ENCODE data around the gene ADARB1. TPM values are rescaled to one million over a fixed set of nuclear protein-coding genes. Genes with fewer than 3 reads are reported as not detected.

The ADARB1 gene
- total RNA-seq, 4 donors from 2014 or later = 18.2 to 57.6 (median 32.0) TPM

GRCh38 chr21:45064091-45064490 lies 10.3 kb upstream of the ADARB1 start:
- no peaks in the 10 kb centered on the region for H3K27me3 ChIP-seq
- no peak for DNase-seq (ENCODE audit: low spot score in 2 of 2)
- no peak overlapping the region for H3K4me3 ChIP-seq
- TF ChIP-seq POLR2A (IDR thresholded peaks at IDR 0.05) (no peak), EP300 (IDR thresholded peaks at IDR 0.05) (no peak)
- TF ChIP-seq, protein P1, sequence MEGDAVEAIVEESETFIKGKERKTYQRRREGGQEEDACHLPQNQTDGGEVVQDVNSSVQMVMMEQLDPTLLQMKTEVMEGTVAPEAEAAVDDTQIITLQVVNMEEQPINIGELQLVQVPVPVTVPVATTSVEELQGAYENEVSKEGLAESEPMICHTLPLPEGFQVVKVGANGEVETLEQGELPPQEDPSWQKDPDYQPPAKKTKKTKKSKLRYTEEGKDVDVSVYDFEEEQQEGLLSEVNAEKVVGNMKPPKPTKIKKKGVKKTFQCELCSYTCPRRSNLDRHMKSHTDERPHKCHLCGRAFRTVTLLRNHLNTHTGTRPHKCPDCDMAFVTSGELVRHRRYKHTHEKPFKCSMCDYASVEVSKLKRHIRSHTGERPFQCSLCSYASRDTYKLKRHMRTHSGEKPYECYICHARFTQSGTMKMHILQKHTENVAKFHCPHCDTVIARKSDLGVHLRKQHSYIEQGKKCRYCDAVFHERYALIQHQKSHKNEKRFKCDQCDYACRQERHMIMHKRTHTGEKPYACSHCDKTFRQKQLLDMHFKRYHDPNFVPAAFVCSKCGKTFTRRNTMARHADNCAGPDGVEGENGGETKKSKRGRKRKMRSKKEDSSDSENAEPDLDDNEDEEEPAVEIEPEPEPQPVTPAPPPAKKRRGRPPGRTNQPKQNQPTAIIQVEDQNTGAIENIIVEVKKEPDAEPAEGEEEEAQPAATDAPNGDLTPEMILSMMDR (IDR thresholded peaks at IDR 0.05) = no peak
- no peak overlapping the region for H3K27ac ChIP-seq
- WGBS, 2 donors = 83 to 84% methylated on average over 8 of the region's 8 CpGs
- H3K9me3 ChIP-seq = peaks cover 0 to 8% (median 0%) of the 10 kb centered on the region in 4 donors
- no peaks in the 10 kb centered on the region for H3K36me3 ChIP-seq
- H3K4me1 ChIP-seq = no peaks in the 10 kb centered on the region

DNA sequence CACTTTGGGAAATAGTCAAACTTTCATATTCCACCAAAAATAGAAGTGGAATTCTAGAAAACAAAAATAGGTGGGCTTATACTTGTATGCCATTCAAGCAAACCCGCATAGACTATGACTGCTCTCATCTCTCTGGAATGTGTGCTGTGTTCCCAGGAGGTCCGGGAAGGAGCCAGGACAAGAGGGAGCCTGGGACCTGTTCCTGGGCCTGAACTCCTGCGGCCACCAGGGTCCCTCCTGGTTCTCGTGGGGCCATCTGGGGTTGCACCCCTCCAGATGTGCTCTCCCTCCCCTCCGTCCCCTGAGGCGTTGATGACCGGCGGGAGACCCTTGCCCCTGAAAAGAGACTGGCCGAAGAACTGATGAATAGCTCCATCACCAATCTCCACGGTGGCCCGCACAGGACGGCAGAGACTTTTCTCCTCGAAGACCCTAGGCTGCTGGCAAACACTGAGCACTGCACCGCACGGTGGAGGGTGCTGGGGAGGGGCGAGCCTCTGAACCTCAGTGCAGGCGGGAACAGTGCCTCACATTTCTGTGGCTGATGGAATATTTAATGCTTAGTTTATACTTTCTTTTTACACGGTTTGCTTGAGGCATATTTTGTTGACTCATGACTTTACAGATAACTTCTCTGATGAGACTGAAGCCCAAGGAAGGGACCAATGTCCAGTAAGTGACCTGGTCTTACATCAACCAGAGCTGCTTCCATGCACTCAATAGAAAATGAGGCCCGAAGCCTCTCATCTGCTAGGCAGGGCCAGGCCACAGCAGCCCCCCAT lies 9.6 kb upstream of the ADARB1 start:
- H3K4me3 ChIP-seq = no peak overlapping the region
- no peak for DNase-seq (ENCODE audit: low spot score in 2 of 2)
- no peak for TF ChIP-seq EP300 (IDR thresholded peaks at IDR 0.05)
- TF ChIP-seq POLR2A (IDR thresholded peaks at IDR 0.05) = no peak
- TF ChIP-seq, protein P1 (IDR thresholded peaks at IDR 0.05) = no peak
- 62 to 74% methylated on average over 19 of the region's 19 CpGs for WGBS, 2 donors
- H3K4me1 ChIP-seq = no peaks in the 10 kb centered on the region
- H3K9me3 ChIP-seq = peaks cover 0 to 8% (median 0%) of the 10 kb centered on the region in 4 donors
- no peaks in the 10 kb centered on the region for H3K27me3 ChIP-seq
- H3K36me3 ChIP-seq = no peaks in the 10 kb centered on the region
- H3K27ac ChIP-seq = no peak overlapping the region

DNA sequence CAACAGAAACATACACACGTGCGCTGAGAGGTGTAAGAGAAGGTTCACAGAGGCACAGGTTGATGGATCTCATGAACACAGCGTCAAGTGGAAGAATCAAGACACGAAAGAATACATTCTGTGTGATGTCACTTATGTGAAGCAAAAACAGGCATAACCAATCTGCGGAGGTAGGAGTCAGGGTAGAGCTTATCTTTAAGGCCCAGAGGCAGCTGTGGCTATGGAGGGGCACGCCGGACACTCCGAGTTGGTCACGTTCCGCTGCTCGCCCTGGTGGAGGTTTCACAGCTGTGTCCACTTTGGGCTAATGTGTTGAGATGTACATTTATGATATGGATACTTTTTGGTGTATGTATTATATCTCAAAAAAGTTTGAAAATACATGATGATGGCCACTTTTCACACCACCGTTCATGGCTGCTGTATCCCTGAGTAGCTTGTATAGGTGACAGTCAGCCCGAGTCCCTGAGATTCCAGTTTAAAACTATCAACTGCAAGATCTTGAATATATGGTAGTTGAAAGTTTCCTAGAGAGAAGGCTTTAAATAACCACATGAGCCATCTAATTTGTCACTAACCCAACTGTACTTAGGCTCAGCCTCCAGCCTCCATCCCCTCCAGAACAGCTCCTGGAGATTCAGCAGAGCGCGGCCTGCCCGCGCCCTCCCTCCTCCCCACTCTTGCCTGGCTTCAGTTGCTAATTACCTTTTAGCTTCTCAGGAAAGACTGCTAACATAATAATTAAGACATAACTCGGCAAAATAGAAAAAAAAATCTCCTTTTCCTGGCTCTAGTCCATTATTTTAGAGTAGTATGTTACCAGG lies 6.7 kb upstream of the ADARB1 start:
- Histone ChIP-seq H3K4me3 (no peak overlapping the region), H3K4me1 (peaks cover 0 to under 1% (median 0%) of the 10 kb centered on the region in 4 donors), H3K9me3 (peaks cover 0 to 8% (median 0%) of the 10 kb centered on the region in 4 donors), H3K36me3 (peaks cover 0 to 9% (median 0%) of the 10 kb centered on the region in 3 donors), H3K27ac (no peak overlapping the region), H3K27me3 (no peaks in the 10 kb centered on the region)
- DNase-seq (ENCODE audit: low spot score in 2 of 2) = no peak
- TF ChIP-seq POLR2A (IDR thresholded peaks at IDR 0.05) = no peak
- WGBS, 2 donors = 88 to 89% methylated on average over 18 of the region's 18 CpGs

- TF ChIP-seq EP300 (IDR thresholded peaks at IDR 0.05) (no peak), POLR2A (IDR thresholded peaks at IDR 0.05) (no peak)
- TF ChIP-seq, protein P1 (IDR thresholded peaks at IDR 0.05) = no peak
- WGBS, 2 donors = 94 to 95% methylated on average over 11 of the region's 11 CpGs
- Histone ChIP-seq H3K4me1 (peaks cover 0 to 10% (median 2%) of the 10 kb centered on the region in 4 donors), H3K9me3 (no peaks in the 10 kb centered on the region), H3K36me3 (peaks cover 0 to 9% (median 0%) of the 10 kb centered on the region in 3 donors), H3K27ac (no peak overlapping the region), H3K4me3 (no peak overlapping the region), H3K27me3 (no peaks in the 10 kb centered on the region)
- DNase-seq (ENCODE audit: low spot score in 2 of 2) = no peak
These were observed 5.3 kb upstream of the ADARB1 start for GRCh38 chr21:45069085-45069484.

GRCh38 chr21:45069711-45070110 lies 4.7 kb upstream of the ADARB1 start:
- DNase-seq (ENCODE audit: low spot score in 2 of 2) = no peak
- H3K27me3 ChIP-seq = no peaks in the 10 kb centered on the region
- H3K36me3 ChIP-seq = peaks cover 0 to 9% (median 0%) of the 10 kb centered on the region in 3 donors
- WGBS, 2 donors = 69 to 74% methylated on average over 5 of the region's 5 CpGs
- no peaks in the 10 kb centered on the region for H3K9me3 ChIP-seq
- H3K4me1 ChIP-seq = peaks cover 0 to 10% (median 2%) of the 10 kb centered on the region in 4 donors
- TF ChIP-seq EP300 (IDR thresholded peaks at IDR 0.05) (no peak), POLR2A (IDR thresholded peaks at IDR 0.05) (no peak)
- TF ChIP-seq, protein P1 (IDR thresholded peaks at IDR 0.05) = no peak
- no peak overlapping the region for H3K4me3 ChIP-seq
- H3K27ac ChIP-seq = no peak overlapping the region

All from tibial nerve (tissue), 4 donors.